ENCODE results near the gene MAML2.

The MAML2 gene

GRCh38 chr11:96010683-96011082 lies 332.3 kb downstream of the MAML2 start:
- no peak overlapping the region for H3K27ac ChIP-seq
- TF ChIP-seq CTCF (conservative IDR thresholded peaks at IDR 0.05): no peak

- H3K27ac ChIP-seq: no peak overlapping the region
Observed at GRCh38 chr11:96008161-96008720, 334.8 kb downstream of the MAML2 start.

GRCh38 chr11:96006037-96006436 lies 337.0 kb downstream of the MAML2 start:
- no peak for TF ChIP-seq CTCF (conservative IDR thresholded peaks at IDR 0.05)
- no peak overlapping the region for H3K27ac ChIP-seq

More at GRCh38 chr11:96008161-96008720, 334.8 kb downstream of the MAML2 start:
- TF ChIP-seq CTCF (conservative IDR thresholded peaks at IDR 0.05): no peak

GRCh38 chr11:96004862-96005261 lies 338.1 kb downstream of the MAML2 start:
- TF ChIP-seq CTCF (conservative IDR thresholded peaks at IDR 0.05): no peak
- H3K27ac ChIP-seq: no peak overlapping the region

GRCh38 chr11:96002754-96003290 lies 340.2 kb downstream of the MAML2 start:
- H3K27ac ChIP-seq: no peak overlapping the region

GRCh38 chr11:96002339-96002738 lies 340.7 kb downstream of the MAML2 start:
- no peak overlapping the region for H3K27ac ChIP-seq
- TF ChIP-seq CTCF (conservative IDR thresholded peaks at IDR 0.05): no peak

More at GRCh38 chr11:96002754-96003290, 340.2 kb downstream of the MAML2 start:
- TF ChIP-seq CTCF (conservative IDR thresholded peaks at IDR 0.05): no peak

GRCh38 chr11:96001037-96001436 lies 342.0 kb downstream of the MAML2 start:
- TF ChIP-seq CTCF (conservative IDR thresholded peaks at IDR 0.05): no peak
- no peak overlapping the region for H3K27ac ChIP-seq
